EL (cell line): ENCODE measurements around the gene COTL1.
A peak's percentile ranks its signal among the peaks of the same experiment; 100 is the strongest.

Experiments
- DNase-seq: peaks from one replicate; pipeline ENCODE4 v3.0.0-alpha.2; 2016

COTL1 gene

DNA sequence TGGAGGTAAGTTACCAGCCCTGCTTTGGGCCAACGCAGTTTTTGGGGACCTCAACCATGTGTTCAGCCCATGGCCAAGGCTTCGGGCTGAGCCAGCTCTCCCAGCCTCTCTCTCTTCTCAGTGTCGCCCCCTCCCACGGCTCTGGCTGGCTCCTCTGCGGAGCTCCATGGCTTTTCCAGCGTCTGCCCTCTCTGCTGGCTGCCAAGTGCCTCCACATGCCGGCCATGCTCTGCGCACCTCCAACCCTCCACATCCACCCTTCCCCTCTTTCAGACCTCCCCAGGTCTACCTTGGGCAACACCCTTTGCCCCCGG lies 23.2 kb downstream of the COTL1 start:
- DNase-seq = no peak

DNA sequence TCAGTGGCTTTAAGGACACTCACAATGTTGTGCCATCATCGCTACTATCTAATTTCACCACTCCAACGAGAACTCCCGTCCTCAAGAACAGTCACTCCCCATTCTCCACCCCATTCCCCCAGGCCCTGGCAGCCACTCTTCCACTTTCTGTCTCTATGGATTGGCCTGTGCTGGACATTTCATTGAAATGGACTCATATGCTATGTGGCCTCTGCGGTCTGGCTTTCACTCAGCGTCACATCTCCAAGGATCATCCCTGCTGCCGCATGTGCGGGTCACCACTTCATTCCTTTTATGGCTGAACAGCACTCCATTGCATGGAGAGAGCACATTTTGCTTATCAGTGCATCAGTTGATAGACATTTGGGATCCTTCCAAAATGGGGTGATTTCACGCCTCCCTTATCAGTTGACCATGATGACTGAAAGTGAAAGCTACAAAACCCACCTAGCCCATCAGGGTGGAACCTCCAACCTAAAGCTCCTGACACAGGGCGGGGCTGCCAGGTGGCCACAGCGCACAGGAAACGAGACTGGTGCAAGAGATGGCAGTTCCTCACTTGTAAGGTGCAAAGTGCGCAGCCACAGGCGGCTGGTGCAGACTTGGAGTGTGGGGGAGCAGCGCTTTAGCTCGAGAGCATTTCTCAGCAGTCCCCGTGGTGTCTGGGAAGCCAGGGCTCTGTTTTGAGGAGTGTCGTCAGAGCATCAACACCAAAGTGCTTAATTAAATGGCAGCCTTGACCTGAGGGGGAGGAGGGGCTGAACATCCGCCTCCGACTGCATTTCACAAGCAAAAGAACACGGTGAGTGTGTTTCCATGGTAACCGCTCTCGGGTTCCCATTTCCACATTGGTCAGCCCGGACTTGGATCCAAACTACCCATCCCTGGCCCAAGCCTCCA lies 23.8 kb downstream of the COTL1 start:
- no peak for DNase-seq

DNA sequence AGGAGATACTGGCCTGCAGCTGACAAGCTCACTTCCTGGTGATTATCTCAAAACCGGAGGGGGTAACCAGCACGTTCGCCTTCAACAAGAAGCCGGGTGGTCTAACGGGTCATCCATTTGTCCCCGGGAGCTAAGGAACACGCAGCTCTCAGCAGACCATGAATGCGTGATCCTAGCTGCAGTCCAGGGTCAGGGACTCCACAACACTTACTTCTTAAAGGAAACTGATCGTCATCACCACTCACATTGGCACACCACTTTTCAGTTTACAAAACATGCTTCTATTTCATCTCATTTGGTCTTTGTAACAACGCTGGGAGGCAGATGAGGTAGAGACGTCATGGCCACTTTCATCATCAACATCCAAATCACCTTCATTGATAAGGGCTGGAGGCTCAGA lies 25.2 kb downstream of the COTL1 start:
- DNase-seq = no peak

DNA sequence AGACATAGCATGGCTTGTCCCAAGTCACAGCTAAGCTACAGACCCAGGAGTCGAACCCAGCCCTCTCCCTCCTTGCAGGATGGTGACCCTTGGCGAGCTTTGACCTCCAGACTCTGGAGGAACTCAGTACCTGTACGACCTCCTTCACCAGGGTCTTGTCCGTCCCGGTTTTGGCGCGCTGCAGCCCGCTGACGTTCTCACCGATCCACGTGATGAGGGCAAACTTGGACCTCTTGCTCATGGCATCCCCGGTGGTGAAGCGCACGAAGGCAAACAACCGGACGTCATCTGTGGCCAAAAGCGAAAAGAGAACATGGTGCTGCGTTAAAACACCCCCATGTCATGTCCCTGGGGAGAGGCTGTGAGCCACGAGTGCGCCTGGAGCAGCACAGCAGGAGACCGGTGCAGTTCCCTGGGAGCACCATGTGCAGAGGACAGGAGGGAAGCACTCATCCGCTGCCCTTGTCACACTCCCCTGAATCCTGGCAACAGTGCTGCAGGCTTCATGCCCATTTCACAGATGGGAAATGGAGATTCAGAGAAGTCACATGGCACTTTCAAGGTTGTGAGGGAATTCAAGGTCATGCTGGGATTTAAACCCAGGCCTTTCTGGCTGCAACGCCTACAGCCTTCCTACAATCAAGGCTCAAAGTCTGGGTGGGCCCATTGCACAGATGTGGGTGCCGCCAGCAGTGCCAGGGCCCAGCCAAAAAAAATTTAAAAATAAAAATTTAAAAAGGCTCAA lies 27.7 kb downstream of the COTL1 start:
- no peak for DNase-seq

DNA sequence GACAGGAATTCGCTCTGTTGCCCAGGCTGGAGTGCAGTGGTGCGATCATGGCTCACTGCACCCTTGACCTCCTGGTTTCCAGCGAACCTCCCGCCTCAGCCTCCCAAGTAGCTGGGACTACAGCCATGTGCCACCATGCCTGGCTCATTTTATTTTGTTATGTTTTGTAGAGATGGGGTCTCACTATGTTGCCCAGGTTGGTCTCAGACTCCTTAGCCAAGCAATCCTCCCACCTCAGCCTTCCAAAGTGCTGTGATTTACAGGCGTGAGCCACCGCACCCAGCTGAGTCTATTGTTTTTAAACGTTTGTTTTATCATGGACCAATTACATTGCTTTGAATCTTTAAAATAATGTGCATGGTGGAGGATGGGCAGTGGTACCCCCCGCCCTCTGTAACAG lies 28.9 kb downstream of the COTL1 start:
- no peak for DNase-seq

DNA sequence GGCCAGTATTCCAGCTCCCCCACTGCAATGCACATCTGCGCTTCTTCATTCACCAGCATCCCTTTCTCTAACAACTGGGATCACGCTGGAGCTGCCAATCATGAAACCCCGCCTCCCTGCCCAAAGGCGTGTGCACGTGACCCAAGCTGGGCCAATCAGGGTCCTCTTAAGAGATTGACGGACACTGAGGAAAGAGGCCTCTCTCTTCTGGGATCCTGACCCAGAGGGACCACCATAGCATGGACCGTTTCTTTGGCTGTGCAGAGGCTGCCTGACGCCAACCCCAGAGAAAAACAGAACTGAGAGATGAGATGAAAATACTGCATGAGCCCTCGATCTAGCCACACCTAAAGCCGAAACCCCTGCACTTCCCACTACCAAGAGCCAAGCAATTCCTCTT lies 32.0 kb downstream of the COTL1 start:
- no peak for DNase-seq

DNA sequence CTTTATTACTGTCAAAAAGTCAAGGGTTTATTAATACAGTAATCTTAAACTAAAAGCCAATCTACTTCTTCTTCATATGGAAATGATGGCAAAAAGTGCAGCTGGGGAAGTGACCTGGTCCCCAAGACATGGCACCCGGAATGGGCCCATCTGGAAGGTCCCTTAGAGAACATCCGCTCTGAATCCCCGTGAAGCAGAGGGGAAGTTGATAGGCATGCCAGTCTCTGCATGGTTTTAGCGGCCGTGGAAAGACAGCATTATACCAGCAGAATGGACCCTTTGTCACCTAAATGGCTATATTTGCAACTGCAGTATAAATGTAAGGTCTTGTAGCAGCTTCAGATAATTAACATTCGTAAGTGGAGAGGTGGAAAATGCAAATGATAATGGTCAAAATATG lies 32.4 kb downstream of the COTL1 start:
- no peak for DNase-seq

DNA sequence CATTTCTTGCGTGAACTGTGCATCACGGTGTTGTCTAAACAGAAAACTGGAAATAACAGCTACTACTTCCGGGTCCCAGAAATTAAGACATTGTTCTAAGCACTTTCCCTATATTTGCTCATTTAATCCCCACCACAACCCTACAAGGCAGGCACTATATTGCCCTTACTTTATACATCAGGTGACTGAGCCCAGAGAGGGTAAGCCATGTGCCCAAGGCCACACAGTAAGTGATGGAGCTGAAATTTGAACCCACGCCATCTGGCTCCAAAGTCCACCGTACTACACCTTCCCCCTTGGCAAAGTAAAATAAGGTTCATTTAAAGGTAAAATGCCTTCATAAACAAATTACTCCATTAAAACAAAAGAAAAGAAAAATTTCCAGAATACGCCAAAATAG lies 33.2 kb downstream of the COTL1 start:
- no peak for DNase-seq

DNA sequence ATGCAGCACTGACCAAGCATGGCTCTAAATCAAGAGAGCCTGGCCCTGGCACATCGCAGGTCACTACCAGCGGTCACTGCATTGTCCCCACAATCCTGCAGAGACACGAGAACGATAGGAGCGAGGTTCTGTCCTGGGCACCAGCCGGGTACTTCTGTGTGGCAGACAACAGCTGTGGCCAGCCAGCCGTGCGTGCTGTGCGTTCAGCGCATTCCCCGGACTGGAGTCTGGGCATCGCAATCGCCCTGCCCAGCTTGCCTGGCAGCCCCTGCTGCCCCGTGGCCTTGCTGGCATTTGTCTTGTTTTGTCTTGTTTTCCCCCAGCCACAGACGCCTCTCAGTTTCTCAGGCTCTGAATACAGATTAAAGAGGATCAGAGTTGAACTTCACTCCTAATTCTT lies 33.9 kb downstream of the COTL1 start:
- no peak for DNase-seq

DNA sequence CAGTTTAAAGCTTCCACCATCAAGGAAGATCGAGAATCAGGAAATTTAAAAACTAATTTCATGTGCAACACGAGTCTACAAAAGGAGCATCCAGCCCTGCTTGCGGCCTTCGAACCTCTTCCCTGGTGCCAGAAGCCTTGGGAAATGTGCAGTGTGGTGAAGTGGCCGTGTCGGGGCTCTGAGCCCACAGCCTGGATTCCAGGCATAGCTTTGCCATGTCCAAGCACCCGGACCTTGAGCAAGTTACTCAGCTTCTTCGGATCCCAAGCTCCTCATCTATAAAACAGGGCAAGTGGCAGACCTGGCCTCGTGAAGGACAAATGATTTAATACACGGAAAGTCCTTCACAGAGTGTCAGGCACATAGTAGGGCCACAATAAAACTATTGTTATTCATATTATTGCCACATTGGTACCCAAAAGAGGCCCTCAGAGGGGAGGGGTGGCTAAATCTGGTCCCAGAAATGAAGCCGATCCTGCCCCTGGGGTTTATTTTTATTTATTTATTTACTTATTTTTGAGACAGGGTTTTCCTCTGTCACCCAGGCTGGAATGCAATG lies 34.8 kb downstream of the COTL1 start:
- DNase-seq = peak; percentile 77

DNA sequence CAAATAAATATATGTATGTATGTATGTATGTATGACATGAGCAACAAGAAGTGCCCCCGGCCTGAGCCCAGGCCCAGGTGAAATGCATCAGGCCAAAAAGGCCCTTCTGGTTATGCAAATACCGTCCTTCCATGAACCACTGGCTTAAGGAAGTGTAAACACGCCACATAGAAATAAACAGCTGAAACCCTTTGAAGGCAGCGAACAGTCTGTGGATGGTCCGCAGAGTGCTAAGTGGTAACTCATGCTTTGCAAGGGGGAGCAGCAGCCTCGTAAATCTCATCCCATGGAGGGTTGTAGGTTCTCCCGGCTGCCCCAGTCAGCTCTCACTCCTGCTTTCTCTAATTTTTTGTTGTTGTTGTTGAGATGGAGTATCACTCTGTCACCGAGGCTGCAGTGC lies 36.7 kb downstream of the COTL1 start:
- no peak for DNase-seq

DNA sequence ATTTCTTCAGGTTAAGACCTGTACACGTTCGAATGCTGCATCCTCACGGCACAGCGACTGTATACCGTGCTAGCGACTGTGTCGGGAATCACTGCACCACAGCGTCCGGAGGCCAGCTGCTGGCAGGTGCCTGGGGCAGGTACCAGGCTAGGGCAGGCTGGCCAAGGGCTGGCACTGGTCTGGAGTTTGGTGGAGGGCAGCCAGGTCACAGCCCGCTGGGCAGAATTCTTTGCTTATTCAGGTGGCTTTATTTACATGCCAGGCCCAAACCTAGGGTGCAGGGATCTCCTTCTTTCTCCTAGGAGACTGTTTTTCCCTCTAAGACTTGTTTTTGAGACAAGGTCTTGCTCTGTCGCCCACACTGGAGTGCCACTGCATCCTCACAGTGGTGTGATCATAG lies 37.9 kb downstream of the COTL1 start:
- DNase-seq = no peak

DNA sequence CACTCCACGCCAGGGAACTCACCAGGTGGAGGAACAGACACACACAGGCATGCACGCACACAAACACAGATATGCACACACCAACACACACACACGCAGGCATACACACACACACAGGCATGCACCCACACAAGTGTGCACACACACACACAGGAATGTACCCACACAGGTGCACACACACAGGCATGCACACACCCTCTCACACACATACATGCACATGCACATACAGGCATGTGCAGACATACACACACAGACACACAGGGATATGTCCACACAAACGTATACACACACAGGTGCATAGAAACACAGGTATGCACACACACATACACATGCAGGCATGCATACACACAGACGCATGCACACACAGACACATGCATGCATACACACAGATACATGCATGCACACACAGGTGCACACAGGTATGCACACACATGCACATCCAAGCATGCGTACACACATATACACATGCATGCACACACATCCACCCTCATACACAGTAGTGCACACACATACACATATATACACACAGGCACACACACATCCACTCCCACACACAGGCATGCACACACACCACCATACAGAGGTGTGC lies 39.2 kb downstream of the COTL1 start:
- no peak for DNase-seq

DNA sequence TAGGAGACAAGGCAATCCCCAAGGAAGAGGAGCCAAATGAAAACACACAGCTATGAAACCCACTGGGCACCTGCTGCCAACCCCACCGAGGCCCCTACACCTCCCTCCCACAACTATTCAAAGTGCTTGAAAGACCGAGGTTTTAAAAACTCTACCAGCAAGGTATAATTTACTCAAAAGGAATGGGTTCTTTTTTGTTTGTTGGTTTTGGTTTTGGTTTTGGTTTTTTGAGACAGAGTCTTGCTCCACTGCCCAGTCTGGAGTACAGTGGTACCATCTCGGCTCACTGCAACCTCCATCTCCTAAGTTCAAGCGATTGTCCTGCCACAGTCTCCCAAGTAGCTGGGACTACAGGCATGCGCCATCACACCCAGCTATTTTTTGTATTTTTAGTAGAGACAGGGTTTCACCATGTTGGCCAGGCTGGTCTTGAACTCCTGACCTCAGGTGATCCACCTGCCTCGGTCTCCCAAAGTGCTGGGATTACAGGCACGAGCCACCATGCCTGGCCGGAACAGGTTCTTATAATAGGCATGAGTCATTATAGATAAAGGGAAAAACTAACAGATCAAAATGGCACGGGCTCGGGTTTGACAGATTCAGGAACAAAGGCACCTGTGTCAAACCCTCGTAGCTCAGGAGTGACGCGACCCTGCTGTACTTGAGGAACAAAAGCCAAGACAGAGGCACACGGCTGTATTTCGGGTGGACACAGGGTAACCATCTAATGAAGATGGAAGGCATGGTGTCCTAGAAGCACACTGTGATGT lies 40.7 kb downstream of the COTL1 start:
- DNase-seq = no peak

DNA sequence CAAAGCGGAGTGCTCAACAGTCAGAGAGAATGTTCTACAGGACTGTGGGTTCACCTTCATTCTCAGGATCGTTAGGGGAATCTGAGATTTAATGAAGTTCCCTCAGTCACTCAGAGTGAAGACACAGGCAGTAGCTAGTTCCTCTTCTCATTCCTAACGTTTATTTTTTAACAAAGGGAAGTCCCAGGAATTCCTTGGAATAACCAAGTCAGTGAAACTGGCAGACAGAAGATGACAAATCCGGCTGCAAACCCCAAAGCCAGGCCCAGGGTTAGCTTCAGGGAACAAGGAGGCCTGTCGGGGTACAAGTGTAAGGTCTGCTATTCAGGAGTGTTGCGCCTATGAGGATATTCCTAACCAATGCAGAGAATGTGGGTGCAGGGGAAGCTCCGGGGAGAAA lies 42.0 kb downstream of the COTL1 start:
- DNase-seq = no peak

DNA sequence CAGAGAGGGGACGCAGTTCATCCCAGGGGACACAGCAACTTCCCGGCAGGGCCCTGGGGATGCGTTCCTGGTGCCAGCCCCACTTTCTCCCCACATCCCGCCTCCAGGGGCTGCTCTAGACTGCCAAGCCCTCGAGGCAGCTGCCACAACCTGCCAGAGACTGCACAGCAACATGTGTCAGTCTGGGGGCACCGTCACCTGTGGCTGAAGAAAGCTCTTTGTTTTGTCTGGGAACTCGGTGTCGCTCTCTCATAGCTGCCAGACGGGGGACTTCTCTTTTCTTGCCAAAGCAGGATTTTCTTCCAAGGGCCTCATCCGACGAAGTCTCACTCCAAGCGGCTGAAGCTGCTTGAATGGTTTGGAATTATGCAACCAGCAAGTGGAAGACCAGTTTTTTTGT lies 43.7 kb downstream of the COTL1 start:
- DNase-seq = no peak

DNA sequence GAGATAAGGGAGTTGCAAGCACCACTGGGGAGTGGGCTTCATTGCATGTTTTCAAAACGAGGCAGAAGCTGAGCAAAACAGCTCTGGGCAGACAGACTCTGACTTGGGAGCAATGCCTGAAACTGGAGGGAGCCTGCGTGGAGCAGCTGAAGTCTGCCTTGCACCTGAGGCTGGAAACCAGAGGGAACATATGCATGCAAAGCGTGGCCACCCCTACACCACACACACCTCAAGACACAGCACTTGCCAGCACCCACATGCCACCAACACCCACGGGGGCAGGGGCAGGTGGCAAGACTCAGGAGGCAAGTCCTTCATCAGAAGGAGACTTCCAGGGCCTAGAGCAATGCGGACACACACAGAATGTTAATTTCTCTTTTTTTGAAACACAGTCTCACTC lies 45.8 kb downstream of the COTL1 start:
- no peak for DNase-seq

DNA sequence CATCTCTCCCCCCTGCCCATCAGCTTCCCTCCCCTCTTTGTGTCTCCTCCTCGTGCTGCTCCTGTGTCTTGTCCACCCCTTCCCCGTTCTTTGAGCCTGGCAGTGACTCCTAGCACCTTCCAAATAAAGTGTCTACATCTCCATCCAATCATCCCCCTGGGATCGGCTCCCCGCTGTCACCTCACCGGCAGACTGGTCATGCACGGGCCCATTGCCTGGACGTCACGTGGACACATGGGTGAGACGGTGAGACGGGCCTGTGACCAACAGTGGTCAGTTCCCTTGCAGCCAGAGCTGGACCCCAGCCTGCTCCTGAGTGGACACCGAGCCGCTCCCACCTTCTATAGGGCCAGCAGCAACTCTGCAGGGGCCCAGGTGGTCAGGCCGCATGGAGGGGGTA lies 46.4 kb downstream of the COTL1 start:
- no peak for DNase-seq

DNA sequence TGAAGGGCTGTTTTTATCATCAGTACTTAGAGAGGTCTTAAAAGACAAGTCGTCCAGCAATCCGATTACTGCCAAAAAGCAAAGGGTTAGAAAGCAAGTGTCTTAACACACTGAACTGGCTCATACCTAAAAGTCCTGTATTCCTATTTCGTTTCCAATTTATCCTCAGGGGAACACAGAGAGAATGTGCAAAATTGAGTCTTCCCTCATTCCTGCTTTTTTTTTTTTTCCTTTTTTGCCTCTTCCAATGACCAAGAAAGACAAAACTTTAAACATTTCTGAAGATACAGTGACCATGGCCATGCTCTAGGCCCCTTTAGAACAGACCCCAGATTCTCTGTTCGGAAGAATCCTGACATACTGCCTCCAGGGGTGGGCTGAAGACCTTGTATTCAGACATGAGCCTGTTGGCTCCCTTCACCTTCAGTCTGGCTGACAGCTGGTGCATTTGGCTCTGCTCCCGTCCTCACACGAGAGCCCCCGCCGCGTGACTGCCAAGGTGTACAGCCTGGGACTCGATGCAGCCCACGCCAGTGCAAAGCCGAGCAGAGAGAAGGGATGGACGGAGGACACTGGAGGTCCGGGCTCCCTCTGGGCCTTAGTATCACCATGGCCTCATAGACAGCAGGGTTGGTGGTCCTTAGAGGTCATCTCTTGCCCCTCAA lies 47.0 kb downstream of the COTL1 start:
- DNase-seq = no peak

DNA sequence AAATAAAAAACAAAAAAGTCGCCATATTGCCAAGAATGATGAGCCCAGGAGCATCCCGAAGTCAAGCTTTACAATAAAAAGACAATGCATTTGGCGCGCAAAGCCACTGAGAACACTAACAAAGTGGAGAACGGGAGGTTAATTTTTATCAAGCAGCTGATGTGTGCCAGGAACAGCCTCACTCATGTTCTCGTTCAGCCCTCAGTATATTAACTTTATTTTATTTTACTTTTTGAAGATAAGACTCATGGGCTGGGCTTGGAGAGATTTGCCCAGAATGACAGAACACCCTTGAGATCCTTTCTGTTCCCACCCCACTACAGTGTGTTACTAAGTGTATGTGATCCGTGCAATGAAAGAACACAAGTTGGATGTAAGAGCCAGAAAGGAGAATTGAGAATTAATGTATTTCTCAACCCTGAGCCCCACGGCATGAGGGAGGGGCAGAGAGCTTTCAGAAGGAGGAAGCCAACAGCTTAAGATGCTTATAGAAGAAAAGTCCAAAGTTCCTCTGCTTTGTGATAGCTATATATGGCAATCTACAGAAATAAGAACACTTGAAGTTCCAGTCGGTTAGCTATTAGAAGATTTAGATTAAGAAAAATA lies 48.4 kb downstream of the COTL1 start:
- DNase-seq = no peak

DNA sequence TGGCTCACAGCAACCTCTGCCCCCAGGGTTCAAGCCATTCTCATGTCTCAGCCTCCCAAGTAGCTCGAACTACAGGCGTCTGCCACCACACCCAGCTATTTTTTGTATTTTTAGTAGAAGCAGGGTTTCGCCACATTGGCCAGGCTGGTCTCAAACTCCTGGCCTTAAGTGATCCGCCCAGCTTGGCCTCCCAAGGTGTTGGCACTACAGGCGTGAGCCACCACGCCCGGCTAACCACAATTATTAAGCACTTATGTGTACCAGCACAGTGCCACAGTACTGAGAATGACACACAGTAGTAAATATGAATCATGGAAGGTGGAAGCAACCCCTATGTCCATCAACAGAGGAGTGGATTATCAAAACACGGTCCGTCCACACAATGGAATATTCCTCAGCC lies 49.8 kb downstream of the COTL1 start:
- no peak for DNase-seq

DNA sequence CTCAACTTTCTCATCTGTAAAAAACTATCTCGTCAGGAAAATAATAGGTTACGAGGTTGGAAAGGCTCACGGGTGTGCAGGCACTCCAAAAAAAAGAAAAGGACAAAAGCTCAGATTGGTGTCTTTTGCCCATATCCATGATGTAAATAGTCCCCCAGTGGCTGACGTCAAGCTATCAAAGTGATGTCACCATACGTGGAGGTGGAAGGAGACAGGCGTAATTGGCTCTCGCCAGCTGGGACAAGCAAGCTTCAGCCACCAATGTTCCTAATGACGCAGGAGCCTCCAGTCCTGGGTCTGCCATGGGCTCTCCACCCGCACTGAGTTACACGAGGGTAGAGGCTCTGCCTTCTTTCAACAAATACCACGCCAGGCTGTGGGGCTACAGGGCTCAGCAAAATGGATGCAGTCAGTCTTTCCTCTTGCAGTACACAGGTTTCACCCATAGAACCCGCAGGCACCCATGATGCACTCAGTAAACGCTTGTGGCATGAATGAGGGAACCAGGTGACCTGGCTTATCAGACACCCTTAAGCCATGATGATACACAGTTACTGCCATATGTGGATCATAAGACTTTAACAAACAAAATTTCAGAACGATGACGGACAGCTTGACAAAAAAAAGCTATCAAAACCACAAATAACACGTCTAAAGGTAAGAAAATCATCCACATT lies 50.5 kb downstream of the COTL1 start:
- DNase-seq = no peak
